Stimulated activated CD8-positive, alpha-beta memory T cell treated with anti-CD3 and anti-CD28 coated beads, Interleukin-4, amount 100 ng/mL, for 48 hours (primary cell): Measurements from ENCODE around the gene OR6C3.
"Not testable (repeated sequence)": the region's sequence is repeated elsewhere in the genome, so short reads cannot be mapped to it uniquely, and the experiment has no call there.

Source experiments
- DNase-seq: peaks from one replicate; pipeline ENCODE4 v3.0.0-alpha.2; 2020

OR6C3 gene

GRCh38 chr12:55330446-55330845 is at the start of gene OR6C3:
TSS of gene OR6C3 (plus strand) at chr12:55330746. CDS start at chr12:55331701, 955 bp downstream.
- no peak for DNase-seq

DNA sequence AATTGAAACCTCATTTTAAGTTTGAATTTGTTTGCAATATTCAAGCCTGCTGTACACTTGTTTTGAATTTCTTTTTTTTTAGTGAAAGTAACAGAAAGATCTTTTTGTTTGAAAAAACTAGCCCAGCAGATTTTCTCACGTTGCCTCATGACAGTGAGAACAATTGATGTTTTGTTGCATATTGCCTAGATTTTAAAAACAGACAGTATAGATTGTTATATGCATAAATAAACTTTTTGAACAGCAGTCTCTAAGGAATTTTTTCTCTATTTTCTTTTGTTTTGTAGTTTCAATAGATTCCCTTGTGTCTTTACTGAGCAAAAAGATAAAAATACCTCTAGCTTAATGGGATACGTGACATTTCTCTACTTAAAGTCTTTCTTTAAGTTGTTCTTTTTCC is 49.6 kb upstream of the OR6C3 start:
- DNase-seq: no peak

DNA sequence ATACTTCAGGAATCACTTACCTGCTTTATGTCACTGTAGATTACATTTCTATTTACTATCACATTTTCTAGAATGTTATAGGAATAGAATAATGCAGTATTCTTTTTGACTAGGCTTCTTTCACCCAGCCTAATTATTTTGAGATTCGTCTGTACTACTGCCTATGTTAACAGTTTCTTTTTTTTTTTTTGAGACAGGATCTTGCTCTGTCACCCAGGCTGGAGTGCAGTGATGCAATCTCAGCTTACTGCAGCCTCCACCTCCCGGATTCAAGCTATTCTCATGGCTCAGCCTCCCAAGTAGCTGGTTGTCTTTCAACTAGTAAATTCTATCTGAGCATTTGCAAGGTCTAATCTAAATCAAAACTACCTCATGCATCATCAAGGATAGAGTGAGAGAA is 40.5 kb upstream of the OR6C3 start:
- no peak for DNase-seq

GRCh38 chr12:55296469-55296868 is 34.1 kb upstream of the OR6C3 start, which contains the start of gene OR6C6:
TSS of gene OR6C6 (minus strand) at chr12:55296569. CDS start at chr12:55295232, 1,337 bp downstream.
- DNase-seq: no peak

DNA sequence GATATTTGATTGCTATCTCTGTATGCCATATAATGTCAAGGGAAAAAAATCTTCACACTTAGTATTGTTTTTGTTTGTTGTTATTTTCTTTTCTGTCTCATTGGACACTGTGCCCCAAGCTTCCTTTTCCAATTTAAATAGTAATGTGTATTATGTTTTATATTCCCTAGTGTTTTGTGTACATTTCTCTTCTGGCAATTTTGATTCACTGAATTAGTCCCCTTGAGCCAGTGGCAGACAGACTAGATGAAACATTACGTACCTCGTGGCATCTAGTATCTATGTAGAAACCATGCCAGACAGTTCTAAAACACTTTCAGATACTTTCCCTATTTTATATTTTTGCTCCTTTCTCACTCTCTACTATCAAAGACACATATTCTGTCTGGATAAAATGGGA is 16.5 kb upstream of the OR6C3 start, which contains the start of gene OR6C1:
Gene OR6C1, plus strand, starts transcription at position 301 of the 400 bp plus-strand sequence. CDS start 6,257 bp downstream, outside the sequence.
- no peak for DNase-seq

DNA sequence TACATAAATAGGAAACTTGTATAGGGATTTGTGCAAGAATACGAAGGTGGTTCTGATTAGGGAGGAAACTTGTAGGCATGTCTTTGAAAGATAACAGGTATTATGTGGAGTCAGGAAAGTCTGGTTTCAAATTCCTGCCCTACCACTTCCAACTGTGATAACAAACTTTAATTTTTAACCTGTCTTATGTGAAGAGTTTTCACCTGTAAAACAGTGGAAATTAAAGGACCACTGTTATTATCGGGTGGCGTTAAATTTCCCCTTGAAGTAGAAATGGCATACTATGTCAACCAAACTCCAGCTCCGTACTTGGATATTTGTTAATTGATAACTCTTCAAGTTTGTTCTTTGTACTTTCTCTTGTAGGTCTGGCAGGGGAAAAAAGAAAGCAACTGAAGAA is 10.3 kb upstream of the OR6C3 start:
- DNase-seq: no peak

- DNase-seq: not testable (repeated sequence)
These were observed 4.7 kb upstream of the OR6C3 start for GRCh38 chr12:55325801-55326200.

- no peak for DNase-seq
These were observed 5.5 kb downstream of the OR6C3 start for GRCh38 chr12:55336002-55336401.

GRCh38 chr12:55355338-55355737 is 24.8 kb downstream of the OR6C3 start:
- not testable (repeated sequence) for DNase-seq

GRCh38 chr12:55362675-55363074 is 32.1 kb downstream of the OR6C3 start, which contains the start of gene OR6C75:
TSS of gene OR6C75 (plus strand) at chr12:55362975. CDS start at chr12:55365111, 2,136 bp downstream.
- DNase-seq: no peak

- no peak for DNase-seq
These were observed 34.5 kb downstream of the OR6C3 start for GRCh38 chr12:55365086-55365485.

DNA sequence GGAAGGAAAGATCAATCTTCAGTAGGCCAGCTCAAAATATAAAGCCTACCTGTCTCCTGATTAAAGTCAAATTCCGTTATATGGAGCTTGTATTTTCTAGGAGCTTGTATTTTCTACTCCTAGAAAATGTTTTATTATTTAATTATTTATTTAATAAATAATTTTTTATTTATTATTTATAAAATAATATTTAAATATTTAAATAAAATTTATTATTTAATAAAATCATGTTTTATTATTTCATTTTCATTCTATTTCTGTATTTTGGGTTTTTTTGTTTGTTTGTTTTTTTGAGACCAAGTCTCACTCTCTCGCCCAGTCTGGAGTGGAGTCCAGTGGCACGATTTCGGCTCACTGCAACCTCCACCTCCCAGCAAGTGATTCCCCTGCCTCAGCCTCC is 42.0 kb downstream of the OR6C3 start:
- DNase-seq: no peak
